HG03280 (cell line): ENCODE results near the gene PRAMEF18.
"Not testable (repeated sequence)": the region's sequence is repeated elsewhere in the genome, so short reads cannot be mapped to it uniquely, and the experiment has no call there.

Source experiments
- ATAC-seq: cut with Tn5 transposase; IDR thresholded peaks from one replicate; pipeline ENCODE4 v1.9.1; 2021; ENCODE audit warnings: mild to moderate bottlenecking, moderate library complexity; ENCODE audit not compliant: unreplicated experiment

The PRAMEF18 gene, protein sequence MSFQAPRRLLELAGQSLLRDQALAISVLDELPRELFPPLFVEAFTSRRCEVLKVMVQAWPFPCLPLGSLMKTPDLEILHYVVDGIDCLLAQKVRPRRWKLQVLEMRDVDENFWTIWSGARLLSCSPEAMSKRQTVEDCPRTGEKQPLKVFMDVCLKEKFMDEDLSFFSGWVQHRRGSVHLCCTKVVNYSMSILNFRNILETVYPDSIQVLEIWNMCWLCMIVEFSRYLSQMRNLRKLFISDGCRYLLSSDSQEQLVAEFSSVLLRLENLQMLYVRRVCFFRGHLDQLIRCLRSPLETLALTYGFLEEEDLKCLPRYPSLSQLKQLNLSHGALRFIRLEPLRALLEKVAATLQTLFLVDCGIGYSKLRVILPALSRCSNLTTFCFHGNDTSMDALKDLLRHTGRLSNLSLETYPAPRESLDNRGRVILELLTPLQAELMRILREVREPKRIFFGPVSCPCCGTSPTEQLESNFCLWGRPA

DNA sequence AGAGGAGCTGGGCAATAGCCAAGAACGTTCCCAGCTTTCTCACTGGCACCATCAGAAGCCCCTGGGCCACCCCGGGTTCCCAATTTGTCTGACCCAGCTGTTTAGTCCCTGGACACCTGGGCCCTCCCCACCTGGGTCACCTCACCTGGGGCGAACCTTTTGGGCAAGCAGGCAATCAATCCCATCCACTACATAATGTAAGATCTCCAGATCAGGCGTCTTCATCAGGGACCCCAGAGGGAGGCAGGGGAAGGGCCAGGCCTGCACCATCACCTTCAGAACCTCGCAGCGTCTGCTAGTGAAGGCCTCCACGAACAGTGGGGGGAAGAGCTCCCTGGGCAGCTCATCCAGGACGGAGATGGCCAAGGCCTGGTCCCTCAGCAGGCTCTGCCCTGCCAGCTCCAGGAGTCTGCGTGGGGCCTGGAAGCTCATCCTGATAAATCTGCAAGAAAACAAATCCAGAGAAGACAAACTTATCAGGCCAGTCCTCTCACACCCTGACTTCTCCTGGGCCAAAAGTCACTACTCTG, at the start of gene PRAMEF18:
Gene PRAMEF18 (minus strand): TSS at position 480 of the 530 bp plus-strand sequence. CDS start 48 bp downstream, at position 432.
- not testable (repeated sequence) for ATAC-seq

GRCh38 chr1:13265124-13265523, 39.2 kb upstream of the PRAMEF18 start:
- not testable (repeated sequence) for ATAC-seq

DNA sequence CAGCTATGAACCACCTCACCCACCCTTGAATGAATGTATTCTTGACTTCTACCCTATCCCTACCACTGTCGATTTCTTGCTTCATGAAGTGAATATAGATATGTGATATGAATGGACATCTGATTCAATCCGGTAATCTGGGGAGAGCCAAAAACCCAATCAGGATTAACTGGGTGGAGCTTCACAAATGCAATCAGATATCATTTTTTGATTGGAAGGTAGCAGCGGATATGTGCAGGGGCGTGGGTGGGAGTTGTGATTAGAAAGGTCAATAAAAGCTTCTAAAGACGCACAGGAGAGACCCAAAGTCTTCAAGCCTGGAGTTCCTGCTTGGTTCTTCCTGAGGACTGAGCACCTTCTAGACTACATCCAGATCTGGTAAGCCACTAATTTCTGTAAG, 27.9 kb upstream of the PRAMEF18 start, which contains the start of gene PRAMEF5:
Gene PRAMEF5 (plus strand): TSS at position 301 of the 400 bp plus-strand sequence. CDS start 5,071 bp downstream, outside the sequence.
- not testable (repeated sequence) for ATAC-seq

DNA sequence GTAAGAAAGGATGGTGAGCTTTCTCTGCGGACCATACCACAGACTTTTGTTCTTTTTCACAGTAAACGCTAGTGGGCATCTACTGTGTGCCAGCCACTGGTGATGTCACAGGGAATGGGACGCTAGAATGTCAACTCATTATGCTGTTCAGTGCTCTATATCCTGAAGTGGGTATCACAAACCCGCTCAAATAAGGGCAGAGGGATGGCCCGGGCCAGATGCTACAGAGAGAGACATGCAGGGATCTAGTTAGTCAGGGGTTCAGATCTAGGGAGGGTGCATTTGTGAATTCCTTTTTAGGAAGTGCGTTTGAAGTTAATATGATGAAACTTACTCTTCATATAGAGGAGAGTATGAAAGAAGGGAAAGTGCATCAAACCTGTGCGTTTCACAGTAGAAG, 21.2 kb upstream of the PRAMEF18 start:
- not testable (repeated sequence) for ATAC-seq

DNA sequence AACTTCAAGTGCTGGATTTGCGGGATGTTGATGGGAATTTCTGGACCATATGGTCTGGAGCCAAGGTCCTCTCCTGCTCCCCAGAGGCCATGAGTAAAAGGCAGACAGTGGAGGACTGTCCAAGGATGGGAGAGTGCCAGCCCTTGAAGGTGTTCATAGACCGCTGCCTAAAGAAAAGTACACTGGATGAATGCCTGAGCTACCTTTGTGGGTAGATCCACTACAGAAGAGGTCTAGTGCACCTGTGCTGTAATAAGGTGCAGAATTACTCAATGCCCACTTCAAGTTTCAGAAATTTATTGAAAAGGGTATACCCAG, 20.6 kb upstream of the PRAMEF18 start:
- not testable (repeated sequence) for ATAC-seq

- not testable (repeated sequence) for ATAC-seq
Measured at GRCh38 chr1:13245841-13246553, 20.0 kb upstream of the PRAMEF18 start.

- ATAC-seq, result not testable (repeated sequence)
Measured at GRCh38 chr1:13243536-13244263, 17.7 kb upstream of the PRAMEF18 start.

GRCh38 chr1:13239633-13240032, 13.7 kb upstream of the PRAMEF18 start:
- ATAC-seq, result not testable (repeated sequence)

DNA sequence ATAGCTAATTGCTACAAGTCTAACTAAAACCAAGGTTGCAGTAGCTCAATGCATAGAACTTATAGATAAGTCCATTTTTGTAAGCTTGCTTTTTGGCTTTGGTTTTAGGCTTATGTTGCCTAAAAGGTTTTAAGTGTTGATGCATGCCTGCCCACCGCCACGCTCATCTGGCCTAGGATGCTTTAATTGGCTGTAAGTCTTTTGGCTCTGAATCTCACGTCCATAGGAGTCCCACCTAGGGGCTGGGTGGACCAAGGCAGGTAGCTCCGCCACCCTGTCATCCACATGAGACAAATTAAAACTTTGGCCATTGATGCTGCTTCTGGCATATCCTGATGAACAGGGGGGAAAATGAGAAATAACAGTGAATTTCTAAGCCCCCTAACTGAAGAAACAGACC, 11.6 kb upstream of the PRAMEF18 start:
- ATAC-seq, result not testable (repeated sequence)

DNA sequence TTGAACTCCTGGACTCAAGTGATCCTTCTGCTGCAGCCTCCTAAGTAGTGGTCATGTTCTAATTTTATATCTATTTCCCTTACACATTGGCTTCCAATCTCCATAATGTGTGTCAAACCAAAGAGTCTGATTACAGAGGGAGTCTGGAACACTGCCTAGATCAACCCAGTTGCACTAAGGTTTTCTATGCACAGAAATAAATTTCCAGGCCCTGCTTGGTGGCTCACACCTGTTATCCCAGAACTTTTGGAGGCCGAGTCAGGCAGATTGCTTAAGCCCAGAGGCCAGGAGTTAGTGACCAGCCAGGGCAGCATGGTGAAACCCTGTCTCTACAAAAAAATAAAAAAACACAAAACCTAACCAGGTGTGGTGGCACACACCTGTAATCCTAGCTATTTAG, 8.1 kb upstream of the PRAMEF18 start:
- not testable (repeated sequence) for ATAC-seq

DNA sequence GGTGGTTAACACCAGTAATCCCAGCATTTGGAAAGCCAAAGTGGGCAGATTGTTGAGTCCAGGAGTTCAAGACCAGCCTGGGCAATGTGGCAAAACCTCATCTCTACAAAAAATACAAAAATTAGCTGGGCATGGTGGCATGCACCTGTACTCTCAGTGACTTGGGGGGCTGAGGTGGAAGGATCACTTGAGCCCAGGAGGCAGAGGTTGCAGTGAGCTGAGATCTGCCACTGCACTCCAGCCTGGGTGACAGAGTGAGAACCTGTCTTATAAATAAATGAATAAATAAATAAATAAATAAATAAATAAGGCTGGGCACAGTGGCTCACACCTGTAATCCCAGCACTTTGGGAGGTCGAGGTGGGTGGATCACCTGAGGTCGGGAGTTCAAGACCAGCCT, 6.1 kb upstream of the PRAMEF18 start:
- not testable (repeated sequence) for ATAC-seq

DNA sequence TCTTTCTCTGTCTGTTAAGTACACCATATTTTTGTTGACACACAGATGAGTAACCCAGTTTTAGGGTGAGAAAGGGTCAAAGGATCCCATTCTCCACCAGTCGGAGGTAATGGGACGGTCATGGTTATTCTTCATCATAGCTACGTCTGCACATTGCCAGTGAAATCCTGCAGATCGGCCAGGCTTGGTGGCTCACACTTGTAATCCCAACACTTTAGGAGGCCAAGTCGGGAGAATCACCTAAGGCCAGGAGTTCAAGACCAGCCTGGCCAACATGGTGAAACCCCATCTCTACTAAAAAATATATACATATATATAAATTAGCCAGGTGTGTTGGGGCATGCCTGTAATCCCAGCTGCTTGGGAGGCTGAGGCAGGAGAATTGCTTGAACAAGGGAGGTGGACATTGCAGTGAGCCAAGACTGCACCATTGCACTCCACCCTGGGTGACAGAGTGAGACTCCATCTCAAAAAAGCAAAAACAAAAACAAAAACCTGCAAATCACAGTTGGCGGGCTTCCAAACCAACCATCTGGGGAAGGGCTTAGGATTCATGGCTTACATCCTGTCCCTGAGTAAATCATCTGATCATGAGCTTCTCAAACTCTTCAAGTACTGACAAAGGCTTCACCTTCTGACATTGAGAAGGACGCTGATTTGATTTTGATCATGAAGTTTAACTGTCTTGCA, 5.3 kb upstream of the PRAMEF18 start:
- ATAC-seq, result not testable (repeated sequence)

- not testable (repeated sequence) for ATAC-seq
Measured at GRCh38 chr1:13230601-13231000, 4.6 kb upstream of the PRAMEF18 start.

- not testable (repeated sequence) for ATAC-seq
Measured at GRCh38 chr1:13230096-13230495, 4.1 kb upstream of the PRAMEF18 start.

GRCh38 chr1:13228343-13228781, 2.4 kb upstream of the PRAMEF18 start:
- ATAC-seq, result no peak

DNA sequence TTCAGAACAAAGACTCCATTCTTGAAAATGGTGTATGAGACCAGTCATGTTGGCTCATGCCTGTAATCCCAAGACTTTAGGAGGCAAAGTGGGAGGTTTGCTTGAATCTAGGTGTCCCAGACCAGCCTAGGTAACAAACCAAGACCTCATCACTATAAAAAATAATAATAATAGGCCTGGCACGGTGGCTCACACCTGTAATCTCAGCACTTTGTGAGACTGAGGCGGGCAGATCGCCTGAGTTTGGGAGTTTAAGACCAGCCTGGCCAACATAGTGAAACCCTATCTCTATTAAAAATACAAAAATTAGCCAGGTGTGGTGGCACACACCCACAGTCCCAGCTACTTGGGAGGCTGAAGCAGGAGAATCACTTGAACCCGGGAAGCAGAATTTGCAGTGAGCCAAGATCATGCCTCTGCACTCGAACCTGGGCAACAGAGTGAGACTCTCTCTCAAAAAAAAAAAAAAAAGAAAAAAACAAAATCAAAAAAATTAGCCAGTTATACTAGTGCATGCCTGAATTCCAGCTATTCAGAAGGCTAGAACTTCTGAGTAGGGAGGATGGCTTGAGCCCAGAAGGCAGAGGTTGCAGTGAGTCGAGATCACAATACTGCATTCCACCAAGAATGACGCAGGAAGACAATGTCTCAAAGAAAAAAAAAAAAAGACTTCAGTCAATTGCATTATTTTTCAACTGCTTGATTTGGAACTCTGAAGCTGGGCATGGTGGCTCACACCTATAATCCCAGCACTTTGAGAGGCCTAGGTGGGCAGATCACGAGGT, 1.5 kb upstream of the PRAMEF18 start:
- ATAC-seq, result not testable (repeated sequence)

DNA sequence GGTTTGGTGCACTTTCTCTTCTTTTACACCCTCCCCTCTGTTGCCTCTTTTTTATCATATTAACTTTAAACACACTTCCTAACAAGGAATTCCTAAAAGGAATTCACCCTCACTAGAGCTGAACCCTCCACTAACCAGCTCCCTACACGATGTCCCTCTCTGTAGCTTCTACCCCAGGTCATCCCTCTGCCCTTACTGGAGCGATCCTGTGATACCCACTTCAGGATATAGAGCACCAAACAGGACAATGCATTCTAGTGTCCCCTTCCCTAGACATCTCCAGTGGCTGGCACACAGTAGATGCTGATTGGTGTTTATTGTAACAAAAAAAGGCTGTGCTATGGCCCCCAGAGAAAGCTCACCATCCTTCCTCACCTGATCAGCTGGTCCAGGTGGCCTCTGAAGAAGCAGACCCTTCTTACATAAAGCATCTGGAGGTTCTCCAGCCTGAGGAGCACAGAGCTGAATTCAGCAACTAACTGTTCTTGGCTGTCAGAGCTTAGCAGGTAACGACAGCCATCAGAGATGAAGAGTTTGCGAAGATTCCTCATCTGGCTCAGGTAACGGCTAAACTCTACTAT, 1.4 kb downstream of the PRAMEF18 start:
- no peak for ATAC-seq

- ATAC-seq, result not testable (repeated sequence)
Measured at GRCh38 chr1:13222788-13223187, 3.2 kb downstream of the PRAMEF18 start.

- ATAC-seq, result not testable (repeated sequence)
Measured at GRCh38 chr1:13219203-13219602, 6.8 kb downstream of the PRAMEF18 start.
